ENCODE data around the gene NUBP2. TPM values are rescaled to one million over a fixed set of nuclear protein-coding genes. Genes with fewer than 3 reads are reported as not detected.

The NUBP2 gene
- total RNA-seq, 1 experiment from 2014 or later: 89.2 TPM

GRCh38 chr16:1740781-1741490 lies 41.8 kb upstream of the NUBP2 start:
- H3K27ac Mint-ChIP-seq: no peak overlapping the region; the same call in 1 of the 2 replicates
- H3K4me3 Mint-ChIP-seq: no peak overlapping the region

GRCh38 chr16:1741553-1742165 lies 41.1 kb upstream of the NUBP2 start:
- ATAC-seq (no peak), DNase-seq (ENCODE audit: low spot score) (no peak)
- no peaks in the 10 kb centered on the region for H3K27me3 Mint-ChIP-seq (ENCODE audit: low read depth)
- ChIA-PET POLR2A (no interaction called here), CTCF (interaction anchor here (2.0 kb wide), 1 partner anchor 18 kb away, joined by 6 read pairs; no protein-coding TSS in a partner anchor)
- no peaks in the 10 kb centered on the region for H3K36me3 Mint-ChIP-seq
- H3K9me3 Mint-ChIP-seq: no peaks in the 10 kb centered on the region
- no peaks in the 10 kb centered on the region for H3K4me1 Mint-ChIP-seq
- H3K4me3 Mint-ChIP-seq: no peak overlapping the region
- H3K27ac Mint-ChIP-seq: no peak overlapping the region
- TF ChIP-seq NR3C1 (CRISPR knock-in tag; conservative IDR thresholded peaks at IDR 0.05; ENCODE audit: low read depth): no peak
- TF ChIP-seq CDX4 (CRISPR knock-in tag; IDR thresholded peaks at IDR 0.05; ENCODE audit: borderline replicate concordance): no peak
- TF ChIP-seq HMGXB4 (CRISPR knock-in tag; IDR thresholded peaks at IDR 0.05): no peak
- TF ChIP-seq ARID4B (CRISPR knock-in tag; IDR thresholded peaks at IDR 0.05; ENCODE audit: borderline replicate concordance): no peak
- TF ChIP-seq E2F4 (CRISPR knock-in tag; IDR thresholded peaks at IDR 0.05; ENCODE audit: borderline replicate concordance, low read depth): no peak

More at GRCh38 chr16:1740781-1741490, 41.8 kb upstream of the NUBP2 start:
- DNase-seq (ENCODE audit: low spot score) (no peak), ATAC-seq (no peak)
- Mint-ChIP-seq H3K27me3 (ENCODE audit: low read depth) (no peaks in the 10 kb centered on the region), H3K9me3 (no peaks in the 10 kb centered on the region), H3K36me3 (no peaks in the 10 kb centered on the region), H3K4me1 (no peaks in the 10 kb centered on the region)
- ChIA-PET POLR2A (no interaction called here), CTCF (interaction anchor here (2.0 kb wide), 1 partner anchor 17 kb away, joined by 6 read pairs; no protein-coding TSS in a partner anchor)
- no peak for TF ChIP-seq HMGXB4 (CRISPR knock-in tag; IDR thresholded peaks at IDR 0.05)
- TF ChIP-seq SMAD4 (CRISPR knock-in tag; IDR thresholded peaks at IDR 0.05): no peak
- TF ChIP-seq GRHL2 (CRISPR knock-in tag; IDR thresholded peaks at IDR 0.05; ENCODE audit: insufficient replicate concordance, severe bottlenecking): no peak
- no peak for TF ChIP-seq FOXJ3 (CRISPR knock-in tag; IDR thresholded peaks at IDR 0.05; ENCODE audit: borderline replicate concordance)
- TF ChIP-seq FOXK1 (CRISPR knock-in tag; IDR thresholded peaks at IDR 0.05): no peak
- no peak for TF ChIP-seq PRDM15 (CRISPR knock-in tag; IDR thresholded peaks at IDR 0.05)
